Activated naive CD4-positive, alpha-beta T cell treated with anti-CD3 and anti-CD28 coated beads, Interleukin-2, amount 50 U/mL, for 72 hours (primary cell): ENCODE measurements around the gene NPIPB9. TPM values are rescaled to one million over a fixed set of nuclear protein-coding genes. Genes with fewer than 3 reads are reported as not detected.
"Not testable (repeated sequence)": the region's sequence is repeated elsewhere in the genome, so short reads cannot be mapped to it uniquely, and the experiment has no call there.

Source experiments
- ATAC-seq, 2 donors: fragments of 150-1000 bp; cut with Tn5 transposase; 2 replicates each; pipeline ENCODE4 v1.10.0; 2021; ENCODE audit warnings: mild to moderate bottlenecking in 2 of 2, moderate library complexity in 2 of 2
- DNase-seq, 2 donors: peaks; one replicate each; pipeline ENCODE4 v3.0.0; 2021 to 2022; ENCODE audit warnings: low spot score in 2 of 2
- H3K27ac Mint-ChIP-seq, 2 donors: one replicate each; pipeline ENCODE4 v1.8.0; 2022; ENCODE audit warnings: mild to moderate bottlenecking in 2 of 2, mixed read lengths in 2 of 2
- H3K36me3 Mint-ChIP-seq, 2 donors: one replicate each; pipeline ENCODE4 v1.8.0; 2022; ENCODE audit warnings: mixed read lengths in 2 of 2
- H3K9me3 Mint-ChIP-seq, 2 donors: one replicate each; pipeline ENCODE4 v1.8.0; 2022; ENCODE audit warnings: mixed read lengths in 2 of 2
- total RNA-seq, 2 donors: library from RNA; stranded (reverse); gene quantifications; one replicate each; pipeline ENCODE4 v1.2.3, GENCODE V29; 2022

The NPIPB9 gene
- total RNA-seq, 2 donors from 2014 or later, result 4.6 to 5.6 TPM

GRCh38 chr16:28807445-28808120 is 56.0 kb downstream of the NPIPB9 start:
- H3K9me3 Mint-ChIP-seq, H3K36me3 Mint-ChIP-seq, H3K27ac Mint-ChIP-seq, DNase-seq, ATAC-seq: not testable (repeated sequence)

- ATAC-seq (no peak), DNase-seq (no peak)
- Mint-ChIP-seq H3K27ac (peak overlapping the region; percentile 73 to 93), H3K9me3 (no peaks in the 10 kb centered on the region), H3K36me3 (peaks cover 26% of the 10 kb centered on the region in 2 donors)
Observed at GRCh38 chr16:28820016-28820415, 68.4 kb downstream of the NPIPB9 start.

- DNase-seq, ATAC-seq, H3K9me3 Mint-ChIP-seq: not testable (repeated sequence)
- Mint-ChIP-seq H3K36me3 (peaks cover 31% of the 10 kb centered on the region in 2 donors), H3K27ac (peak overlapping the region; percentile 73 to 93)
Observed at GRCh38 chr16:28820546-28820945, 69.0 kb downstream of the NPIPB9 start.

- peaks cover 39 to 43% of the 10 kb centered on the region in 2 donors for H3K36me3 Mint-ChIP-seq
Observed at GRCh38 chr16:28821874-28822519, 70.4 kb downstream of the NPIPB9 start.

More at GRCh38 chr16:28821874-28822519, 70.4 kb downstream of the NPIPB9 start:
- DNase-seq (no peak), ATAC-seq (no peak)
- Mint-ChIP-seq H3K9me3 (no peaks in the 10 kb centered on the region), H3K27ac (peak overlapping the region; percentile 93 to 97)

Other genes starting within 250 kb of the NPIPB9 start
- not detected for gene IL27, start 245.0 kb upstream of the NPIPB9 start, total RNA-seq
- not detected for gene NUPR1, start 212.8 kb upstream of the NPIPB9 start, total RNA-seq
- 10 to 100 TPM; 10.7 to 22.1 TPM for gene SGF29, start 197.9 kb upstream of the NPIPB9 start, total RNA-seq
- under 1 TPM; 0.30 to 0.54 TPM for gene SULT1A2, start 154.7 kb upstream of the NPIPB9 start, total RNA-seq
- gene SULT1A1, start 141.7 kb upstream of the NPIPB9 start, total RNA-seq, result 10 to 100 TPM in 1 of 2 donors, 1 to 10 TPM in 1; 8.2 to 15.6 TPM
- gene NPIPB8, start 113.7 kb upstream of the NPIPB9 start, total RNA-seq, result under 1 TPM in 1 of 2 donors, not detected in 1; 0.36 TPM
- gene EIF3C, start 40.3 kb upstream of the NPIPB9 start, total RNA-seq, result 100 to 1,000 TPM; 467 to 604 TPM
- gene ATXN2L, start 71.2 kb downstream of the NPIPB9 start, total RNA-seq, result 100 to 1,000 TPM; 317 to 377 TPM
- 100 to 1,000 TPM; 235 to 315 TPM for gene TUFM, start 94.6 kb downstream of the NPIPB9 start, total RNA-seq
- 10 to 100 TPM; 41.1 to 55.5 TPM for gene SH2B1, start 112.1 kb downstream of the NPIPB9 start, total RNA-seq
- 1 to 10 TPM; 4.7 to 7.4 TPM for gene ATP2A1, start 126.7 kb downstream of the NPIPB9 start, total RNA-seq
- 10 to 100 TPM; 20.7 to 25.1 TPM for gene RABEP2, start 173.5 kb downstream of the NPIPB9 start, total RNA-seq
- 1 to 10 TPM in 1 of 2 donors, under 1 TPM in 1; 0.32 to 1.2 TPM for gene CD19, start 180.2 kb downstream of the NPIPB9 start, total RNA-seq
- 10 to 100 TPM; 94.5 to 96.8 TPM for gene NFATC2IP, start 199.2 kb downstream of the NPIPB9 start, total RNA-seq
- gene SPNS1, start 223.0 kb downstream of the NPIPB9 start, total RNA-seq, result 10 to 100 TPM; 16.3 to 19.9 TPM
- gene LAT, start 233.3 kb downstream of the NPIPB9 start, total RNA-seq, result 100 to 1,000 TPM; 171 to 440 TPM